A673 (cell line): ENCODE data around the gene TTYH3. TPM values are rescaled to one million over a fixed set of nuclear protein-coding genes. Genes with fewer than 3 reads are reported as not detected.

Source experiments
- BruUV-seq: library from RNA; stranded (reverse); fragments of 400-500 nt; replicated peaks from 2 replicates; lab custom pipeline; 2021; lab: Mats Ljungman, UMichigan
- CTCF ChIA-PET: fragments of 300-600 bp; sonication (Branson Sonifier 250); formaldehyde crosslinking; loops from one replicate; lab custom pipeline; 2022; ENCODE audit warnings: antibody characterized with exemption; lab: Charles Lee
- POLR2A ChIA-PET: fragments of 300-600 bp; sonication (Branson Sonifier 250); formaldehyde crosslinking; loops from one replicate; lab custom pipeline; 2022; ENCODE audit warnings: antibody characterized with exemption; ENCODE audit not compliant: low non-redundant PET; lab: Charles Lee
- DNase-seq: peaks from one replicate; pipeline ENCODE4 v3.0.0-alpha.2; 2015; ENCODE audit warnings: low spot score
- H3K27ac ChIP-seq: fragments of 200-600 bp; sonication (generic); 2 replicates; pipeline ENCODE4 v1.5.1; 2016; ENCODE audit warnings: mixed run types, low read depth, mild to moderate bottlenecking, mixed read lengths, antibody characterized with exemption, low read length; ENCODE audit not compliant: poor library complexity, severe bottlenecking
- H3K27me3 ChIP-seq: fragments of 200-600 bp; sonication (generic); replicated peaks from 2 replicates; pipeline ENCODE4 v1.6.1; 2017; ENCODE audit warnings: mixed run types, low read depth, mild to moderate bottlenecking, mixed read lengths, antibody characterized with exemption, low read length; ENCODE audit not compliant: insufficient read depth, poor library complexity
- H3K36me3 ChIP-seq: fragments of 200-600 bp; sonication (generic); 2 replicates; pipeline ENCODE4 v1.6.1; 2016; ENCODE audit warnings: mixed run types, mild to moderate bottlenecking, mixed read lengths, antibody characterized with exemption, low read length; ENCODE audit not compliant: insufficient read depth, poor library complexity, severe bottlenecking
- H3K4me1 ChIP-seq: fragments of 200-600 bp; sonication (generic); 2 replicates; pipeline ENCODE4 v1.6.1; 2017; ENCODE audit warnings: mixed run types, mild to moderate bottlenecking, mixed read lengths, antibody characterized with exemption, low read length; ENCODE audit not compliant: insufficient read depth, poor library complexity, severe bottlenecking
- H3K4me3 ChIP-seq: fragments of 200-600 bp; sonication (generic); 2 replicates; pipeline ENCODE4 v1.5.1; 2016; ENCODE audit warnings: low read depth, mixed run types, mild to moderate bottlenecking, mixed read lengths, low read length; ENCODE audit not compliant: poor library complexity, severe bottlenecking
- H3K9me3 ChIP-seq: fragments of 200-600 bp; sonication (generic); 2 replicates; pipeline ENCODE4 v1.6.1; 2016; ENCODE audit warnings: mixed run types, low read depth, mild to moderate bottlenecking, mixed read lengths, antibody characterized with exemption, low read length; ENCODE audit not compliant: poor library complexity, severe bottlenecking
- CTCF ChIP-seq: fragments of 300-800, 200-600 bp; sonication (generic); conservative IDR thresholded peaks from 2 replicates; pipeline ENCODE4 v1.5.1; 2017; ENCODE audit warnings: low read depth, mild to moderate bottlenecking, antibody characterized with exemption, low read length, moderate library complexity, mixed read lengths
- EZH2 ChIP-seq: fragments of 200-600 bp; sonication (generic); IDR thresholded peaks from 2 replicates; pipeline ENCODE4 v1.6.1; 2017; ENCODE audit warnings: borderline replicate concordance, low read depth, mild to moderate bottlenecking, mixed read lengths, antibody characterized with exemption, low read length; ENCODE audit not compliant: poor library complexity, severe bottlenecking
- intact Hi-C: fragments of 100-400 bp; cut with micrococcal nuclease; formaldehyde crosslinking; loops from one replicate; pipeline ENCODE4 v1.10.0; 2022; ENCODE audit not compliant: unreplicated experiment
- total RNA-seq: library from RNA; stranded (reverse); gene quantifications from 2 replicates; pipeline ENCODE4 v1.2.3, GENCODE V29; 2021

TTYH3 gene
- total RNA-seq, 1 experiment from 2014 or later = 248 TPM

GRCh38 chr7:2711895-2712675, 80.3 kb downstream of the TTYH3 start:
- no peak for DNase-seq
- no peak for TF ChIP-seq CTCF
- no peak for TF ChIP-seq EZH2
- BruUV-seq = no TSS peak
- Histone ChIP-seq H3K4me3 (no peak overlapping the region), H3K27me3 (no peaks in the 10 kb centered on the region), H3K36me3 (no peaks in the 10 kb centered on the region), H3K4me1 (no peaks in the 10 kb centered on the region), H3K9me3 (no peaks in the 10 kb centered on the region), H3K27ac (no peak overlapping the region)
- ChIA-PET CTCF (no interaction called here), POLR2A (no interaction called here)
- intact Hi-C loops = loop anchor here (10.0 kb wide), 1 partner anchor 257 kb away; no protein-coding TSS in a partner anchor

- Histone ChIP-seq H3K9me3 (no peaks in the 10 kb centered on the region), H3K4me3 (no peak overlapping the region), H3K27me3 (no peaks in the 10 kb centered on the region), H3K36me3 (no peaks in the 10 kb centered on the region), H3K4me1 (no peaks in the 10 kb centered on the region), H3K27ac (no peak overlapping the region)
- ChIA-PET POLR2A (no interaction called here), CTCF (interaction anchor here (0.6 kb wide), 1 partner anchor 373 kb away, joined by 4 read pairs; no protein-coding TSS in a partner anchor)
- TF ChIP-seq EZH2 (no peak), CTCF (no peak)
- BruUV-seq = no TSS peak
- intact Hi-C loops = loop anchor here (10.0 kb wide), 1 partner anchor 259 kb away; no protein-coding TSS in a partner anchor
- DNase-seq = no peak
Measured at GRCh38 chr7:2713370-2713769, 81.6 kb downstream of the TTYH3 start.

- H3K36me3 ChIP-seq = no peaks in the 10 kb centered on the region
- H3K4me3 ChIP-seq = no peak overlapping the region
- no peaks in the 10 kb centered on the region for H3K9me3 ChIP-seq
- TF ChIP-seq EZH2 (no peak), CTCF (no peak)
- BruUV-seq = no TSS peak
- no peak for DNase-seq
- ChIA-PET CTCF (no interaction called here), POLR2A (no interaction called here)
- no peak overlapping the region for H3K27ac ChIP-seq
- intact Hi-C loops = loop anchor here (10.0 kb wide), 1 partner anchor 259 kb away; no protein-coding TSS in a partner anchor
- no peaks in the 10 kb centered on the region for H3K27me3 ChIP-seq
- H3K4me1 ChIP-seq = no peaks in the 10 kb centered on the region
Measured at GRCh38 chr7:2713978-2714377, 82.2 kb downstream of the TTYH3 start.

Other genes with a start within 250 kb of the TTYH3 start
- gene CHST12, start 228.4 kb upstream of the TTYH3 start, total RNA-seq = 19.7 and 21.8 TPM in 2 replicates
- not detected in 2 replicates for gene GRIFIN, start 155.6 kb upstream of the TTYH3 start, total RNA-seq
- gene LFNG, start 112.2 kb upstream of the TTYH3 start, total RNA-seq = 8.7 and 11.7 TPM in 2 replicates
- 47.9 and 48.8 TPM in 2 replicates for gene BRAT1, start 76.5 kb upstream of the TTYH3 start, total RNA-seq
- 35.4 and 42.8 TPM in 2 replicates for gene IQCE, start 73.0 kb upstream of the TTYH3 start, total RNA-seq
- gene AMZ1, start 56.2 kb downstream of the TTYH3 start, total RNA-seq = not detected in 2 replicates
- gene GNA12, start 212.3 kb downstream of the TTYH3 start, total RNA-seq = 35.5 and 41.2 TPM in 2 replicates